HEK293T (cell line): ENCODE data around the gene CDK5.

Experiments used
- CTCF ChIA-PET: fragments of 350-600 bp; formaldehyde crosslinking; extraction: SDS; loops from one replicate; lab custom pipeline; 2021; ENCODE audit warnings: antibody characterized with exemption, inconsistent platforms; lab: Yijun Ruan, JAX
- POLR2A ChIA-PET: fragments of 350-600 bp; formaldehyde crosslinking; extraction: SDS; loops from one replicate; lab custom pipeline; 2020; ENCODE audit warnings: antibody characterized with exemption, inconsistent platforms; lab: Yijun Ruan, JAX
- DNase-seq: peaks from one replicate; pipeline ENCODE4 v3.0.0; 2012; ENCODE audit warnings: mixed read lengths; ENCODE audit errors: extremely low spot score
- ARNT ChIP-seq: fragments of 450-650 bp; IDR thresholded peaks from 2 replicates; pipeline ENCODE4 v1.6.1; 2017; ENCODE audit warnings: mild to moderate bottlenecking
- BHLHE40 ChIP-seq: fragments of 450-650 bp; IDR thresholded peaks from 2 replicates; pipeline ENCODE4 v1.6.1; 2016; ENCODE audit warnings: mild to moderate bottlenecking, moderate library complexity, borderline replicate concordance
- CTBP1 ChIP-seq: fragments of 450-650 bp; IDR thresholded peaks from 2 replicates; pipeline ENCODE4 v1.6.1; 2016; ENCODE audit warnings: borderline replicate concordance
- ELF4 ChIP-seq: fragments of 450-650 bp; IDR thresholded peaks from 2 replicates; pipeline ENCODE4 v1.6.1; 2017; ENCODE audit warnings: antibody characterized with exemption
- FOXA1 ChIP-seq: fragments of 450-650 bp; IDR thresholded peaks from 2 replicates; pipeline ENCODE4 v1.6.1; 2016; ENCODE audit warnings: mild to moderate bottlenecking
- FOXK2 ChIP-seq: fragments of 450-650 bp; IDR thresholded peaks from 2 replicates; pipeline ENCODE4 v1.6.1; 2016; ENCODE audit warnings: mild to moderate bottlenecking
- FOXM1 ChIP-seq: fragments of 450-650 bp; IDR thresholded peaks from 2 replicates; pipeline ENCODE4 v1.6.1; 2017; ENCODE audit warnings: mild to moderate bottlenecking, borderline replicate concordance
- HDGF ChIP-seq: fragments of 450-650 bp; IDR thresholded peaks from 2 replicates; pipeline ENCODE4 v1.6.1; 2017; ENCODE audit warnings: antibody characterized with exemption, borderline replicate concordance
- L3MBTL2 ChIP-seq: fragments of 450-650 bp; conservative IDR thresholded peaks from 2 replicates; pipeline ENCODE4 v1.6.1; 2016; ENCODE audit warnings: mild to moderate bottlenecking
- LEF1 ChIP-seq: fragments of 450-650 bp; IDR thresholded peaks from 2 replicates; pipeline ENCODE4 v1.6.1; 2017; ENCODE audit warnings: mild to moderate bottlenecking, borderline replicate concordance
- NFRKB ChIP-seq: fragments of 450-650 bp; IDR thresholded peaks from 2 replicates; pipeline ENCODE4 v1.6.1; 2016; ENCODE audit warnings: mild to moderate bottlenecking, moderate library complexity
- PKNOX1 ChIP-seq: fragments of 450-650 bp; IDR thresholded peaks from 2 replicates; pipeline ENCODE4 v1.6.1; 2016
- SP1 ChIP-seq: fragments of 450-650 bp; IDR thresholded peaks from 2 replicates; pipeline ENCODE4 v1.6.1; 2017
- SUZ12 ChIP-seq: fragments of 450-650 bp; IDR thresholded peaks from 2 replicates; pipeline ENCODE4 v1.6.1; 2016; ENCODE audit warnings: mild to moderate bottlenecking
- TARDBP ChIP-seq: fragments of 450-650 bp; IDR thresholded peaks from 2 replicates; pipeline ENCODE4 v1.6.1; 2016
- ZNF384 ChIP-seq: fragments of 450-650 bp; IDR thresholded peaks from 2 replicates; pipeline ENCODE4 v1.6.1; 2016

The CDK5 gene

GRCh38 chr7:151056666-151057505 is 811 bp downstream of the CDK5 start:
- ChIA-PET POLR2A (interaction anchor here (1.0 to 4.3 kb wide), 5 partner anchors 21 to 77 kb away, joined by 3 to 38 read pairs (median 14); partner anchors contain the start of genes ABCB8 and FASTK), CTCF (no interaction called here)
- DNase-seq, result no peak
- TF ChIP-seq TARDBP (no peak), FOXM1 (no peak), HDGF (no peak), ELF4 (no peak), ARNT (no peak), BHLHE40 (no peak), FOXK2 (no peak), SP1 (no peak), FOXA1 (no peak), NFRKB (no peak), PKNOX1 (no peak), L3MBTL2 (no peak), ZNF384 (no peak), LEF1 (no peak), CTBP1 (no peak), SUZ12 (no peak)

- POLR2A ChIA-PET, result interaction anchor here (1.1 to 1.8 kb wide), 2 partner anchors 11 to 20 kb away, joined by 3 to 6 read pairs; no protein-coding TSS in a partner anchor
- CTCF ChIA-PET, result no interaction called here
- TF ChIP-seq SP1, result no peak
- TF ChIP-seq LEF1, result no peak
- no peak for TF ChIP-seq PKNOX1
- no peak for TF ChIP-seq FOXK2
- no peak for TF ChIP-seq FOXA1
- no peak for TF ChIP-seq ARNT
- TF ChIP-seq ELF4, result no peak
- TF ChIP-seq FOXM1, result no peak
- TF ChIP-seq HDGF, result no peak
- TF ChIP-seq ZNF384, result no peak
- no peak for TF ChIP-seq SUZ12
- TF ChIP-seq TARDBP, result no peak
- TF ChIP-seq NFRKB, result no peak
- TF ChIP-seq CTBP1, result no peak
- TF ChIP-seq BHLHE40, result no peak
- no peak for TF ChIP-seq L3MBTL2
- DNase-seq, result no peak
Observed at GRCh38 chr7:151056283-151056665, 1.4 kb downstream of the CDK5 start.

- TF ChIP-seq L3MBTL2 (no peak), PKNOX1 (no peak), BHLHE40 (no peak), HDGF (no peak), ARNT (no peak), ELF4 (no peak), FOXK2 (no peak), SP1 (no peak), NFRKB (no peak), SUZ12 (no peak), FOXM1 (no peak), FOXA1 (no peak), CTBP1 (no peak), LEF1 (no peak), TARDBP (no peak)
- ChIA-PET POLR2A (interaction anchor here (1.2 kb wide), 1 partner anchor 27 kb away, joined by 5 read pairs; the partner anchor contains the start of gene FASTK), CTCF (no interaction called here)
- DNase-seq, result no peak
Observed at GRCh38 chr7:151053751-151054150, 3.9 kb downstream of the CDK5 start.

- DNase-seq, result no peak
- ChIA-PET CTCF (no interaction called here), POLR2A (interaction anchor here (1.4 kb wide), 1 partner anchor 28 kb away, joined by 5 read pairs; the partner anchor contains the start of gene FASTK)
- TF ChIP-seq HDGF (no peak), FOXM1 (no peak), ELF4 (no peak), CTBP1 (no peak), TARDBP (no peak), SP1 (no peak), ZNF384 (no peak), NFRKB (no peak), BHLHE40 (no peak), SUZ12 (no peak), PKNOX1 (no peak), ARNT (no peak), L3MBTL2 (no peak), LEF1 (no peak), FOXA1 (no peak), FOXK2 (no peak)
Observed at GRCh38 chr7:151053096-151053495, 4.6 kb downstream of the CDK5 start.

GRCh38 chr7:151051108-151051507 is 6.6 kb downstream of the CDK5 start:
- CTCF ChIA-PET, result no interaction called here
- POLR2A ChIA-PET, result interaction anchor here (1.0 kb wide), 2 partner anchors 8 to 23 kb away, joined by 3 to 4 read pairs; partner anchors contain the start of genes ABCB8 and SLC4A2
- DNase-seq, result no peak
- TF ChIP-seq NFRKB, result no peak
- no peak for TF ChIP-seq TARDBP
- no peak for TF ChIP-seq BHLHE40
